ENCODE data around the gene GPALPP1. TPM values are rescaled to one million over a fixed set of nuclear protein-coding genes. Genes with fewer than 3 reads are reported as not detected.
"Not testable (repeated sequence)": the region's sequence is repeated elsewhere in the genome, so short reads cannot be mapped to it uniquely, and the experiment has no call there.

The GPALPP1 gene
- total RNA-seq, 4 donors from 2014 or later: 30.1 to 44.4 (median 35.2) TPM

DNA sequence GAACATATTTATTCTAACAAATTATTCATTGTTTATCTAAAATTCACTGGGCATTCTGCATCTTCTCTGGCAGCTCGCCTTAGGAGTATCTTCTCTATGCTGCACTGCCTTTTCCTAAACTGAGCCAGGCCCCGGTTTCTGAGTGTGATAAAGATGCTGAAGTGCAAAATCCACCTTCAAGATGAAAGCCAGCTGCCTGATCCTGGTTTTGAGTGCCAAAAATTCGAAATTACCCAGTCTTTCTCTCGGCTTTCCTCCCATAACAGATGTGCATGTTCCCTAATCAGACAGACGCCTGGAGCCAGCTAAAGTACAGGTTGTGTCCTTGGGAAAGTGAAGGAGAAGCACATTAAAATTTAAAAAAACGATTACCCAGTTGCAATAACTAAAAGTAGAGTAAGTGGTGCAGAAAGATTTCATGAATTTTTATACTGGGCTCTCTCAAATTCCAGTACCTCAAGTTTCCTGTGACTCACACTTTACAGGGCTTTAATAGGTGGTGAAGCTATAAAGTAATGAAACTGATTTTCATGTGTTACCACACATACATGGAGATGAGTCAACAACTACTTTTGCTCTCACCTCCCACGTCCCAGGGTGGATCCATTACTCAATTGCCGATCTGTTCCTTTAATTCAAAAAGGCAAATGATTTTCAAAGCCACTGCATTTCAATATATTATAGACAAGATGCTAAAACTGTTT, 66.0 kb downstream of the GPALPP1 start:
- no peak overlapping the region for H3K27ac ChIP-seq
- intact Hi-C loops (cut with DNase I): no loop called here
- WGBS, 2 donors: 58 to 70% methylated on average over 8 of the region's 8 CpGs

DNA sequence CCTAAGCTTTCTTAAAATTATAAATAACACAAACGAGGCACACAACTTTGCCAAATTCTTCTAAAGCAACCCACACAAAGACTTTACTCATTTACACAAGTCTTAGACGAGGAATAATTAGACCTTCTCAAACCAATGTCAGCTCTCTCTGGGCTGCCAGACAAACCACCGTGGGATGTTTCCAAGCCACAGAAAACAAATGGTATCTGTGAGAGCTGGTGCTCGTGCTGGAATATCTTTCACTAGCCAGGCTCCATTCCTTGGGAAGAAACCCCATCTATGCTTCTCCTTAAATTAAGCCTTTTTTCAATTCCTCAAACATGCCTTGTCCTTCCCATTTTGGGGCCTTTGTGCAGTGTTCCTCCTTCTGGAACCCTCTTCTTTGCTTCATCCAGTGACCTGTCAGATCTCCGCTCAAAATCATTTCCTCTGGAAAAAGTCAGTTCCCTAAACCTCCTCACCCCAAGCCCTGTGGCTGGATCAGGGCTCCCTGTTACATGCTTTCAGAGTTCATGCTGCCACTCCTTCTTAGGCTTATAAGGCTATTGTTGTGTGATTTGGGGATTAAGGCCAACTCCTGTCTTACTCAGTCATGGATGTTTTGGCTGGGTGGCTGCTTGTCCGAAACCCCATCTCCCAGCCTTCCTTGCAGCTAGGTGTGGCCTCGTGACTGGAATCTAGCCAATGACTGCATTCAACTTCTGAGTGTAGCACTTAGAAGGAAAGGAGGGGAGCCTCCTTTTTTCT, 66.7 kb downstream of the GPALPP1 start:
- TF ChIP-seq, protein P1, sequence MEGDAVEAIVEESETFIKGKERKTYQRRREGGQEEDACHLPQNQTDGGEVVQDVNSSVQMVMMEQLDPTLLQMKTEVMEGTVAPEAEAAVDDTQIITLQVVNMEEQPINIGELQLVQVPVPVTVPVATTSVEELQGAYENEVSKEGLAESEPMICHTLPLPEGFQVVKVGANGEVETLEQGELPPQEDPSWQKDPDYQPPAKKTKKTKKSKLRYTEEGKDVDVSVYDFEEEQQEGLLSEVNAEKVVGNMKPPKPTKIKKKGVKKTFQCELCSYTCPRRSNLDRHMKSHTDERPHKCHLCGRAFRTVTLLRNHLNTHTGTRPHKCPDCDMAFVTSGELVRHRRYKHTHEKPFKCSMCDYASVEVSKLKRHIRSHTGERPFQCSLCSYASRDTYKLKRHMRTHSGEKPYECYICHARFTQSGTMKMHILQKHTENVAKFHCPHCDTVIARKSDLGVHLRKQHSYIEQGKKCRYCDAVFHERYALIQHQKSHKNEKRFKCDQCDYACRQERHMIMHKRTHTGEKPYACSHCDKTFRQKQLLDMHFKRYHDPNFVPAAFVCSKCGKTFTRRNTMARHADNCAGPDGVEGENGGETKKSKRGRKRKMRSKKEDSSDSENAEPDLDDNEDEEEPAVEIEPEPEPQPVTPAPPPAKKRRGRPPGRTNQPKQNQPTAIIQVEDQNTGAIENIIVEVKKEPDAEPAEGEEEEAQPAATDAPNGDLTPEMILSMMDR (IDR thresholded peaks at IDR 0.05): no peak
- no peak for TF ChIP-seq POLR2A (IDR thresholded peaks at IDR 0.05)
- 57 to 65% methylated on average over 7 of the region's 7 CpGs for WGBS, 2 donors
- DNase-seq: no peak
- no peaks in the 10 kb centered on the region for H3K9me3 ChIP-seq
- H3K36me3 ChIP-seq: no peaks in the 10 kb centered on the region
- no peaks in the 10 kb centered on the region for H3K4me1 ChIP-seq
- H3K27me3 ChIP-seq: no peaks in the 10 kb centered on the region
- no peak overlapping the region for H3K27ac ChIP-seq
- intact Hi-C loops (cut with DNase I): no loop called here
- no peak overlapping the region for H3K4me3 ChIP-seq (replicated peaks in 1 of 3)

More for the DNA sequence above, 66.0 kb downstream of the GPALPP1 start:
- TF ChIP-seq, protein P1 (IDR thresholded peaks at IDR 0.05): no peak
- TF ChIP-seq POLR2A (IDR thresholded peaks at IDR 0.05): no peak
- H3K9me3 ChIP-seq: no peaks in the 10 kb centered on the region
- no peak for DNase-seq
- H3K4me3 ChIP-seq (replicated peaks in 1 of 3): no peak overlapping the region
- no peaks in the 10 kb centered on the region for H3K4me1 ChIP-seq
- H3K27me3 ChIP-seq: no peaks in the 10 kb centered on the region
- H3K36me3 ChIP-seq: no peaks in the 10 kb centered on the region

DNA sequence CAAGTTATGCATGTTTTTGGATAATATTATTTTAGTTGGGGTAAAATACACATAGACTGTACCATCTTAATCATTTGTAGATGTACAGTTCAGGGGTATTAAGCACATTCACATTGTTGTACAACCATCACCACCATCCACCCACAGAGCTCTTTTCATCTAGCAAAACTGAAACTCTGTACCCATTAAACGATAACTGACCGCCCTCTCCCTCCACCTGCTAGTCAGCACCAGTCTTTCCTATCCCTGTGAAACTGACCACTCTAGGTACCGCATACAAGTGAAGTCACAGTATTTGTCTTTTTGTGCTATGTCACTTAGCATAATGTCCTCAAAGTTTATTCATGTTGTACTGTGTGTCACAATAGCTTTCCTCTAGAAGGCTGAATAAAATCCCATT, 70.7 kb downstream of the GPALPP1 start:
- intact Hi-C loops (cut with DNase I): loop anchor here (5.0 kb wide), 1 partner anchor 37 kb away; no protein-coding TSS in a partner anchor
- 94 to 99% methylated on average over 3 of the region's 3 CpGs for WGBS, 2 donors
- H3K36me3 ChIP-seq: no peaks in the 10 kb centered on the region
- no peak for TF ChIP-seq POLR2A (IDR thresholded peaks at IDR 0.05)
- TF ChIP-seq, protein P1 (IDR thresholded peaks at IDR 0.05): no peak
- no peak overlapping the region for H3K27ac ChIP-seq
- H3K4me1 ChIP-seq: no peaks in the 10 kb centered on the region
- no peaks in the 10 kb centered on the region for H3K9me3 ChIP-seq
- H3K27me3 ChIP-seq: no peaks in the 10 kb centered on the region
- no peak for DNase-seq
- no peak overlapping the region for H3K4me3 ChIP-seq (replicated peaks in 1 of 3)

DNA sequence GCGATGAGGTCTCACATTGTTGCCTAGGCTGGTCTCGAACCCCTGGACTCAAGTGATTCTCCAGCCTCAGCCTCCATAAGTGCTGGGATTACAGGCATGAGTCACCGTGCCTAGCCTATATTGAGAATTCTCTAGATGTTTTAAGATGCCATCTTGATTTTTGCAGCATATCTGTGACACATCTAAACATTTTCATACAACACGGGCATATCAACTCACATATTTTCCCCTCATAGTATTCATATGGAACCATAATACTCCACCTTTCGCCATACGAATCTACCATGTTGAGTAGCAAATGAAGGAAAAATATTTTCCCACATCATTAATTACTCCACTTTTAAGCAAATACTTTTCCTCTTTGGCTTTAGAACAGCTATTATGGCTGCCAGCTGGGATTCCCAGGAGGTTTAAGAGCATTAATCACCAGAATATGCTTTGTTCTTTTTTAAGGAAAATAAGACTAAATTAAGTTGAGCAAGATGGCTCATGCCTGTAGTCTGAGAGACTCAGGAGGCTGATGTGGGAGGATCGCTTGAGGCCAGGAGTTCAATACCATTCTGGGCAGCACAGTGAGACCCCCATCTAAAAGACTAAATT, 74.0 kb downstream of the GPALPP1 start:
- WGBS, 2 donors: 78 to 85% methylated on average over 7 of the region's 7 CpGs
- Histone ChIP-seq H3K4me1 (no peaks in the 10 kb centered on the region), H3K4me3 (replicated peaks in 1 of 3) (no peak overlapping the region), H3K9me3 (no peaks in the 10 kb centered on the region), H3K36me3 (no peaks in the 10 kb centered on the region), H3K27ac (no peak overlapping the region), H3K27me3 (no peaks in the 10 kb centered on the region)
- intact Hi-C loops (cut with DNase I): loop anchor here (5.0 kb wide), 1 partner anchor 34 kb away; no protein-coding TSS in a partner anchor
- no peak for DNase-seq
- no peak for TF ChIP-seq POLR2A (IDR thresholded peaks at IDR 0.05)
- TF ChIP-seq, protein P1 (IDR thresholded peaks at IDR 0.05): no peak

DNA sequence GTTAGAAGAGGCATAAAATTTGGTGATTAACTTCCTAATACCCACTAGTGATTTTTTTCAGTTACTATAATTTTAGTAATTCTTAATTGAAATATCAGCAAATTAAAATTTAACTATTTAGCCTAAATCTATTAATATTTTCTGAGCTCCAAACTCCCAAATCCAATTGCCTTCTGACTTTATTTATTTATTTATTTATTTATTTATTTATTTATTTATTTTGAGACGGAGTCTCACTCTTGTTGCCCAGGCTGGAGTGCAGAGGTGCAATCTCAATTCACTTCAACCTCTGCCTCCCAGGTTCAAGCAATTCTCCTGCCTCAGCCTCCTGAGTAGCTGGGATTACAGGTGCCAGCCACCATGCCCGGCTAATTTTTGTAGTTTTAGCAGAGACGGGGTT, 74.6 kb downstream of the GPALPP1 start:
- intact Hi-C loops (cut with DNase I): loop anchor here (5.0 kb wide), 1 partner anchor 33 kb away; no protein-coding TSS in a partner anchor
- DNase-seq; H3K9me3 ChIP-seq; H3K36me3 ChIP-seq; H3K27me3 ChIP-seq; H3K4me3 ChIP-seq (replicated peaks in 1 of 3); H3K27ac ChIP-seq; H3K4me1 ChIP-seq: not testable (repeated sequence)
- WGBS, 2 donors: 94 to 96% methylated on average over 3 of the region's 3 CpGs

All from thyroid gland (tissue), 4 donors.